ENCODE data around the gene TPPP2. TPM values are rescaled to one million over a fixed set of nuclear protein-coding genes. Genes with fewer than 3 reads are reported as not detected.

TPPP2 gene
- total RNA-seq, 2 donors from 2014 or later = not detected

GRCh38 chr14:21070083-21070609, 40.1 kb downstream of the TPPP2 start, which contains the start of gene ARHGEF40:
Gene ARHGEF40, plus strand, starts transcription at chr14:21070304. Its CDS starts 93 bp downstream, at chr14:21070397.
- Mint-ChIP-seq H3K9me3 (no peaks in the 10 kb centered on the region), H3K4me1 (peaks cover 9% of the 10 kb centered on the region), H3K36me3 (ENCODE audit: low read depth) (peaks cover 6% of the 10 kb centered on the region), H3K4me3 (peak within 1 kb of the TSS; percentile 76), H3K27ac (no peak within 1 kb of the TSS), H3K27me3 (peaks cover 64% of the 10 kb centered on the region)
- peak; percentile 15 for ATAC-seq (replicated peaks)

- H3K27me3 Mint-ChIP-seq = peaks cover 59% of the 10 kb centered on the region
- peaks cover 6% of the 10 kb centered on the region for H3K36me3 Mint-ChIP-seq (ENCODE audit: low read depth)
- no peak overlapping the region for H3K27ac Mint-ChIP-seq
- peak overlapping the region; percentile 76 for H3K4me3 Mint-ChIP-seq
- ATAC-seq (replicated peaks) = peak; percentile 22
- no peaks in the 10 kb centered on the region for H3K9me3 Mint-ChIP-seq
- H3K4me1 Mint-ChIP-seq = peaks cover 9% of the 10 kb centered on the region
These were observed 40.7 kb downstream of the TPPP2 start for GRCh38 chr14:21070610-21071224.

GRCh38 chr14:21071225-21072030, 41.4 kb downstream of the TPPP2 start:
- no peak overlapping the region for H3K27ac Mint-ChIP-seq
- peaks cover 9% of the 10 kb centered on the region for H3K4me1 Mint-ChIP-seq
- no peaks in the 10 kb centered on the region for H3K9me3 Mint-ChIP-seq
- H3K27me3 Mint-ChIP-seq = peaks cover 54% of the 10 kb centered on the region
- H3K4me3 Mint-ChIP-seq = peak overlapping the region; percentile 76
- peak; percentile 69 for ATAC-seq (replicated peaks)
- peaks cover 6% of the 10 kb centered on the region for H3K36me3 Mint-ChIP-seq (ENCODE audit: low read depth)

GRCh38 chr14:21072031-21072473, 42.0 kb downstream of the TPPP2 start:
- H3K36me3 Mint-ChIP-seq (ENCODE audit: low read depth) = peaks cover 6% of the 10 kb centered on the region
- H3K27ac Mint-ChIP-seq = no peak overlapping the region
- peak overlapping the region; percentile 76 for H3K4me3 Mint-ChIP-seq
- H3K9me3 Mint-ChIP-seq = no peaks in the 10 kb centered on the region
- H3K27me3 Mint-ChIP-seq = peaks cover 48% of the 10 kb centered on the region
- ATAC-seq (replicated peaks) = no peak
- H3K4me1 Mint-ChIP-seq = peaks cover 9% of the 10 kb centered on the region

GRCh38 chr14:21072781-21073339, 42.8 kb downstream of the TPPP2 start:
- Mint-ChIP-seq H3K4me3 (peak overlapping the region; percentile 76), H3K27ac (no peak overlapping the region), H3K9me3 (no peaks in the 10 kb centered on the region), H3K4me1 (peaks cover 9% of the 10 kb centered on the region), H3K36me3 (ENCODE audit: low read depth) (peaks cover 6% of the 10 kb centered on the region), H3K27me3 (peaks cover 43% of the 10 kb centered on the region)
- no peak for ATAC-seq (replicated peaks)

GRCh38 chr14:21073921-21074320, 43.9 kb downstream of the TPPP2 start:
- Mint-ChIP-seq H3K27me3 (peaks cover 35% of the 10 kb centered on the region), H3K4me3 (no peak overlapping the region), H3K27ac (no peak overlapping the region), H3K9me3 (no peaks in the 10 kb centered on the region), H3K4me1 (peaks cover 9% of the 10 kb centered on the region), H3K36me3 (ENCODE audit: low read depth) (peaks cover 6% of the 10 kb centered on the region)
- no peak for ATAC-seq (replicated peaks)

- ATAC-seq (replicated peaks) = no peak
- Mint-ChIP-seq H3K27ac (no peak overlapping the region), H3K4me3 (no peak overlapping the region), H3K4me1 (peaks cover 6% of the 10 kb centered on the region), H3K36me3 (ENCODE audit: low read depth) (peaks cover 2% of the 10 kb centered on the region), H3K27me3 (peaks cover 28% of the 10 kb centered on the region), H3K9me3 (no peaks in the 10 kb centered on the region)
These were observed 44.6 kb downstream of the TPPP2 start for GRCh38 chr14:21074398-21075272.

GRCh38 chr14:21075719-21076437, 45.9 kb downstream of the TPPP2 start:
- H3K36me3 Mint-ChIP-seq (ENCODE audit: low read depth) = no peaks in the 10 kb centered on the region
- no peak overlapping the region for H3K27ac Mint-ChIP-seq
- no peak overlapping the region for H3K4me3 Mint-ChIP-seq
- H3K27me3 Mint-ChIP-seq = peaks cover 20% of the 10 kb centered on the region
- no peaks in the 10 kb centered on the region for H3K9me3 Mint-ChIP-seq
- H3K4me1 Mint-ChIP-seq = peaks cover 3% of the 10 kb centered on the region
- ATAC-seq (replicated peaks) = no peak

- no peak overlapping the region for H3K4me3 Mint-ChIP-seq
- ATAC-seq (replicated peaks) = no peak
- no peaks in the 10 kb centered on the region for H3K36me3 Mint-ChIP-seq (ENCODE audit: low read depth)
- no peaks in the 10 kb centered on the region for H3K9me3 Mint-ChIP-seq
- no peaks in the 10 kb centered on the region for H3K4me1 Mint-ChIP-seq
- no peak overlapping the region for H3K27ac Mint-ChIP-seq
- peaks cover 7% of the 10 kb centered on the region for H3K27me3 Mint-ChIP-seq
These were observed 47.7 kb downstream of the TPPP2 start for GRCh38 chr14:21077672-21078071.

GRCh38 chr14:21078287-21078686, 48.3 kb downstream of the TPPP2 start:
- Mint-ChIP-seq H3K36me3 (ENCODE audit: low read depth) (no peaks in the 10 kb centered on the region), H3K27me3 (peaks cover 3% of the 10 kb centered on the region), H3K27ac (no peak overlapping the region), H3K4me1 (no peaks in the 10 kb centered on the region), H3K4me3 (no peak overlapping the region), H3K9me3 (no peaks in the 10 kb centered on the region)
- ATAC-seq (replicated peaks) = no peak

GRCh38 chr14:21078726-21079125, 48.7 kb downstream of the TPPP2 start:
- Mint-ChIP-seq H3K4me3 (no peak overlapping the region), H3K9me3 (no peaks in the 10 kb centered on the region), H3K27ac (no peak overlapping the region), H3K27me3 (no peaks in the 10 kb centered on the region), H3K36me3 (ENCODE audit: low read depth) (no peaks in the 10 kb centered on the region), H3K4me1 (no peaks in the 10 kb centered on the region)
- ATAC-seq (replicated peaks) = no peak

GRCh38 chr14:21081521-21082142, 51.6 kb downstream of the TPPP2 start:
- Mint-ChIP-seq H3K4me1 (peaks cover 3% of the 10 kb centered on the region), H3K27ac (no peak overlapping the region), H3K4me3 (no peak overlapping the region), H3K9me3 (no peaks in the 10 kb centered on the region), H3K36me3 (ENCODE audit: low read depth) (no peaks in the 10 kb centered on the region), H3K27me3 (no peaks in the 10 kb centered on the region)
- ATAC-seq (replicated peaks) = no peak

Data from activated T-helper 17 cell treated with anti-CD3 and anti-CD28 coated beads, Interleukin-2, amount 50 U/mL, for 72 hours (primary cell).